NB4 (cell line): ENCODE data around the gene MRPL18.

Experiments used
- MYC ChIP-seq: IDR thresholded peaks from 2 replicates; pipeline ENCODE4 v1.6.1; 2011; ENCODE audit warnings: low read depth, low read length
- POLR2A ChIP-seq: IDR thresholded peaks from 2 replicates; pipeline ENCODE4 v1.6.1; 2011; ENCODE audit warnings: mild to moderate bottlenecking; ENCODE audit not compliant: insufficient read length; ENCODE audit errors: extremely low read depth
- TF ChIP-seq, protein P1 (sequence below): IDR thresholded peaks from one replicate; pipeline ENCODE4 v1.5.1; 2012; ENCODE audit warnings: low read depth, low read length

DNA sequence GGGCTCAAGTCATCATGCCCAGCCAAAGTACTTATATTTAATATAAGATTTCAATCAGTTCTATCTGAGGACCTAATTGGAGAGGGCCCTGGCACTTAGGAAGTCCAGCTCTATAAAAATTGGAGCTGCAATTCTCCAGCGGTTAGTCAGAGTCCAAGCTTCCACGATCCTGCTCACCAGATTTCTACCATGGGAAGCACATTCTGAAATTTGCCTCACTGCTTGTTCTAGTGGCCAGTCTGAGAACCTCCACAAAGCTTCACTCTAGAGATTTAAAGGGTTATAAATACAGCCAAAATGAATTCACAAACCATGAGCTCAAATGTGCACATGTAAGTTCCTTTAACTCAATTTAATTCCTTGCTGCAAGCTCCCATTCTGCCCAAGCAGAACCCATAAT is 43.3 kb downstream of the MRPL18 start:
- TF ChIP-seq POLR2A = no peak
- TF ChIP-seq, protein P1, sequence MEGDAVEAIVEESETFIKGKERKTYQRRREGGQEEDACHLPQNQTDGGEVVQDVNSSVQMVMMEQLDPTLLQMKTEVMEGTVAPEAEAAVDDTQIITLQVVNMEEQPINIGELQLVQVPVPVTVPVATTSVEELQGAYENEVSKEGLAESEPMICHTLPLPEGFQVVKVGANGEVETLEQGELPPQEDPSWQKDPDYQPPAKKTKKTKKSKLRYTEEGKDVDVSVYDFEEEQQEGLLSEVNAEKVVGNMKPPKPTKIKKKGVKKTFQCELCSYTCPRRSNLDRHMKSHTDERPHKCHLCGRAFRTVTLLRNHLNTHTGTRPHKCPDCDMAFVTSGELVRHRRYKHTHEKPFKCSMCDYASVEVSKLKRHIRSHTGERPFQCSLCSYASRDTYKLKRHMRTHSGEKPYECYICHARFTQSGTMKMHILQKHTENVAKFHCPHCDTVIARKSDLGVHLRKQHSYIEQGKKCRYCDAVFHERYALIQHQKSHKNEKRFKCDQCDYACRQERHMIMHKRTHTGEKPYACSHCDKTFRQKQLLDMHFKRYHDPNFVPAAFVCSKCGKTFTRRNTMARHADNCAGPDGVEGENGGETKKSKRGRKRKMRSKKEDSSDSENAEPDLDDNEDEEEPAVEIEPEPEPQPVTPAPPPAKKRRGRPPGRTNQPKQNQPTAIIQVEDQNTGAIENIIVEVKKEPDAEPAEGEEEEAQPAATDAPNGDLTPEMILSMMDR = no peak
- no peak for TF ChIP-seq MYC
